Calu3 (cell line): ENCODE measurements around the gene LCE1E. TPM values are rescaled to one million over a fixed set of nuclear protein-coding genes. Genes with fewer than 3 reads are reported as not detected.

Source experiments
- BruUV-seq: library from RNA; stranded (reverse); fragments of 400-500 nt; replicated peaks from 2 replicates; lab custom pipeline; 2021; lab: Mats Ljungman, UMichigan
- CTCF ChIA-PET: fragments of 300-600 bp; sonication (Branson Sonifier 250); formaldehyde crosslinking; loops from one replicate; lab custom pipeline; 2022; ENCODE audit warnings: antibody characterized with exemption; lab: Charles Lee
- DNase-seq: peaks from one replicate; pipeline ENCODE4 v3.0.0; 2022
- H3K27ac Mint-ChIP-seq: one replicate; pipeline ENCODE4 v1.8.0; 2022; ENCODE audit warnings: mixed read lengths; ENCODE audit not compliant: unreplicated experiment
- H3K27me3 Mint-ChIP-seq: one replicate; pipeline ENCODE4 v1.8.0; 2022; ENCODE audit warnings: mixed read lengths; ENCODE audit not compliant: unreplicated experiment
- H3K36me3 Mint-ChIP-seq: one replicate; pipeline ENCODE4 v1.8.0; 2022; ENCODE audit warnings: mild to moderate bottlenecking, moderate library complexity, mixed read lengths; ENCODE audit not compliant: insufficient read depth, unreplicated experiment
- H3K4me1 Mint-ChIP-seq: one replicate; pipeline ENCODE4 v1.8.0; 2022; ENCODE audit warnings: mild to moderate bottlenecking, low read depth, mixed read lengths; ENCODE audit not compliant: unreplicated experiment
- H3K4me3 Mint-ChIP-seq: one replicate; pipeline ENCODE4 v1.8.0; 2022; ENCODE audit warnings: mild to moderate bottlenecking, low read depth, moderate library complexity, mixed read lengths; ENCODE audit not compliant: unreplicated experiment
- H3K9me3 Mint-ChIP-seq: one replicate; pipeline ENCODE4 v1.8.0; 2022; ENCODE audit warnings: low read depth, mixed read lengths; ENCODE audit not compliant: unreplicated experiment
- intact Hi-C: fragments of 100-400 bp; cut with micrococcal nuclease; formaldehyde crosslinking; loops from one replicate; pipeline ENCODE4 v1.10.0; 2022; ENCODE audit not compliant: unreplicated experiment
- total RNA-seq: library from RNA; stranded (reverse); gene quantifications from 2 replicates; pipeline ENCODE4 v1.2.3, GENCODE V29; 2022
- TF ChIP-seq, protein P1 (sequence below): fragments of 200-600 bp; IDR thresholded peaks from one replicate; pipeline ENCODE4 v1.8.0; 2022; ENCODE audit warnings: antibody characterized with exemption; ENCODE audit not compliant: unreplicated experiment

The LCE1E gene
- total RNA-seq, 1 experiment from 2014 or later = not detected

DNA sequence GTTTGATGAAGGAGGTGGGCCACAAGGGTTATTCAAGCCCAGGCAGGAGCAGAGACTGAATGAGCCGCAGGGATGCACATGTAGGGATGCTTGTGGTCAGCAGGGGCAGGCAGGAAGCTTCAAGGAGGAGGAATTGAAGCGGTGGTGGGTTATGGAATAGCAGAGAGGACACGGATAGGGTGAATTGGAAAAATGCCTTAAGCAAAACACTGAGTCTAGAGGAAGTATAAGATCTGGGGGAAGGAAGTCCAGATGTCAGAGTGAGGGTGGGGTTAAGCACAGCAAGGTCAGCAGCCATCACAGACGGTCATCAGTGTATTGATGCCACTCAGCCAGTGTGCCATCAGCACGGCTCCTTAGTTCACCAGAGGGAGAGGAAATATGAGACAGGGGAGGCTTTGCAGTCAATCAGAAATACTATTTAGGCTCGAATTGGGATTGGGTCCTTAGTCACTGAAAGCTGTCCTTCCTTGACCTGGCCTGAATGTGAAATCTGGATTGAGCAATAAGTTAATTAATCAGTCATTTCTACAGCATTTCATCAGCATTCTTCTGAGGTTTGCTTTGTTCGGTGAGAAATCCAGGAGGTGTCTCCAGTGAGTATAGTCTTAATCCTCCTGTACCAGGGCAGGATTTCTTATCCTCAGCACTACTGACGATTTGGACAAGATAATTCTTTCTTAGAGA is 17.1 kb upstream of the LCE1E start:
- DNase-seq = no peak
- CTCF ChIA-PET = interaction anchor here (1.6 kb wide), 1 partner anchor 24 kb away, joined by 6 read pairs; no protein-coding TSS in a partner anchor
- H3K27me3 Mint-ChIP-seq = peaks cover 62% of the 10 kb centered on the region
- peaks cover 12% of the 10 kb centered on the region for H3K4me1 Mint-ChIP-seq
- intact Hi-C loops = no loop called here
- no peak overlapping the region for H3K4me3 Mint-ChIP-seq
- H3K27ac Mint-ChIP-seq = no peak overlapping the region
- TF ChIP-seq, protein P1, sequence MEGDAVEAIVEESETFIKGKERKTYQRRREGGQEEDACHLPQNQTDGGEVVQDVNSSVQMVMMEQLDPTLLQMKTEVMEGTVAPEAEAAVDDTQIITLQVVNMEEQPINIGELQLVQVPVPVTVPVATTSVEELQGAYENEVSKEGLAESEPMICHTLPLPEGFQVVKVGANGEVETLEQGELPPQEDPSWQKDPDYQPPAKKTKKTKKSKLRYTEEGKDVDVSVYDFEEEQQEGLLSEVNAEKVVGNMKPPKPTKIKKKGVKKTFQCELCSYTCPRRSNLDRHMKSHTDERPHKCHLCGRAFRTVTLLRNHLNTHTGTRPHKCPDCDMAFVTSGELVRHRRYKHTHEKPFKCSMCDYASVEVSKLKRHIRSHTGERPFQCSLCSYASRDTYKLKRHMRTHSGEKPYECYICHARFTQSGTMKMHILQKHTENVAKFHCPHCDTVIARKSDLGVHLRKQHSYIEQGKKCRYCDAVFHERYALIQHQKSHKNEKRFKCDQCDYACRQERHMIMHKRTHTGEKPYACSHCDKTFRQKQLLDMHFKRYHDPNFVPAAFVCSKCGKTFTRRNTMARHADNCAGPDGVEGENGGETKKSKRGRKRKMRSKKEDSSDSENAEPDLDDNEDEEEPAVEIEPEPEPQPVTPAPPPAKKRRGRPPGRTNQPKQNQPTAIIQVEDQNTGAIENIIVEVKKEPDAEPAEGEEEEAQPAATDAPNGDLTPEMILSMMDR = no peak
- H3K9me3 Mint-ChIP-seq = peaks cover 2% of the 10 kb centered on the region
- BruUV-seq = no TSS peak
- H3K36me3 Mint-ChIP-seq = peaks cover 6% of the 10 kb centered on the region

DNA sequence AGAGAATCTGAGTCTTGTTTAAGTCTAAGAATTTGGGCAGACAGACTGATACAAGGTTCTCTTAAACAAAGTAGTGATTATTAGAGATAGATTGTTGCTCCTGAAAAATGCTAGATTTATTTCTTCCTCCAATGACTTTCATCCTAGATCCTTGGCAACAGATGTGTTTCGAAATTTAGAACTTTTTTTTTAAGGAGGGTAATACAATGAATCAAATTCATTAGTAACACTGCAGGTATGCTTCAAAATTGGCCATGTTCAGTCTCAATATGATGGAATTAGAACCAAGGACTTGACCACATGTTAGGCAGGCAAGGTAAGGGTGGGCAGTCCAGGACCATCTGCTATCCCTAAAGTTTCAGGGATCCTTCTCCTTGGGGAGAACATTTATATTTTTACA is 15.6 kb upstream of the LCE1E start:
- CTCF ChIA-PET = interaction anchor here (1.6 kb wide), 1 partner anchor 25 kb away, joined by 6 read pairs; no protein-coding TSS in a partner anchor
- Mint-ChIP-seq H3K4me1 (peaks cover 12% of the 10 kb centered on the region), H3K4me3 (no peak overlapping the region), H3K36me3 (peaks cover 6% of the 10 kb centered on the region), H3K9me3 (peaks cover 2% of the 10 kb centered on the region), H3K27ac (no peak overlapping the region), H3K27me3 (peaks cover 61% of the 10 kb centered on the region)
- intact Hi-C loops = no loop called here
- no peak for DNase-seq
- no TSS peak for BruUV-seq
- TF ChIP-seq, protein P1 = no peak

DNA sequence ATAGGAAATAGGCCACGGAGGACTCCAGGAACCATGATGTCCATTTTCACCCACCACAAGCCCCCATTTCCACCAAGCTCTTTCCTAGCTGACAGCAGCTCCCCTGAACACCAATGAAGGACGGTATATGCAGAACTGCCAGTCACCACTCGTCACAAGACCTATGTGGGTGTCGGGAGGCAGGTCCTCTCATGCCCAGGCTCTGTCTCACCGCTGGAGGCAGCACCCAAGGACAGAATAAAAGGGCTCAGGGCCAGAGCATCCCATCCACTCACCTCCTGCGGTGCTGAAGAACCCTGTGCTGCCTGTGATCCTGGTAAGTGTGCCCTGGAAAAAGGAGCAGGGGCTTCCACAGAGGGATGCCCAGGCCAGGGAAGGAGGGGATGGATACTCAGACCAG is 11.2 kb upstream of the LCE1E start, which contains the start of gene LCE1F:
Gene LCE1F (plus strand): TSS at position 266 of the 400 bp plus-strand sequence. CDS start 1,232 bp downstream, outside the sequence.
- CTCF ChIA-PET = no interaction called here

DNA sequence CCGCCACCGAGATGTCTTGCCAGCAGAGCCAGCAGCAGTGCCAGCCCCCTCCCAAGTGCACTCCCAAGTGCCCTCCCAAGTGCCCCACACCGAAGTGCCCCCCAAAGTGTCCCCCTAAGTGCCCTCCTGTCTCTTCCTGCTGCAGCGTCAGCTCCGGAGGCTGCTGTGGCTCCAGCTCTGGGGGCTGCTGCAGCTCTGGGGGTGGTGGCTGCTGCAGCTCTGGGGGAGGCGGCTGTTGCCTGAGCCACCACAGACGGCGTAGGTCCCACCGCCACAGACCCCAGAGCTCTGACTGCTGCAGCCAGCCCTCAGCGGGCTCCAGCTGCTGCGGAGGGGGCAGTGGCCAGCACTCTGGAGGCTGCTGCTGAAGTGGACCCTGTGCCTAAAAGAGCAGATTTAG is 9.7 kb upstream of the LCE1E start:
- BruUV-seq = no TSS peak
- intact Hi-C loops = no loop called here
- peaks cover 39% of the 10 kb centered on the region for H3K27me3 Mint-ChIP-seq
- H3K4me1 Mint-ChIP-seq = no peaks in the 10 kb centered on the region
- H3K36me3 Mint-ChIP-seq = no peaks in the 10 kb centered on the region
- TF ChIP-seq, protein P1 = no peak
- CTCF ChIA-PET = no interaction called here
- no peak overlapping the region for H3K27ac Mint-ChIP-seq
- H3K4me3 Mint-ChIP-seq = no peak overlapping the region
- DNase-seq = no peak
- peaks cover 2% of the 10 kb centered on the region for H3K9me3 Mint-ChIP-seq

More for the DNA sequence above, 11.2 kb upstream of the LCE1E start, which contains the start of gene LCE1F:
- Mint-ChIP-seq H3K4me3 (no peak within 1 kb of the TSS), H3K27ac (no peak within 1 kb of the TSS), H3K9me3 (peaks cover 2% of the 10 kb centered on the region), H3K4me1 (no peaks in the 10 kb centered on the region), H3K27me3 (peaks cover 47% of the 10 kb centered on the region), H3K36me3 (no peaks in the 10 kb centered on the region)
- DNase-seq = no peak
- intact Hi-C loops = no loop called here
- no TSS peak for BruUV-seq
- TF ChIP-seq, protein P1 = no peak
